Measurements from ENCODE around the gene ARFGEF2. TPM values are rescaled to one million over a fixed set of nuclear protein-coding genes. Genes with fewer than 3 reads are reported as not detected.
"Not testable (repeated sequence)": the region's sequence is repeated elsewhere in the genome, so short reads cannot be mapped to it uniquely, and the experiment has no call there.

The ARFGEF2 gene
- total RNA-seq, 2 donors from 2014 or later: 29.8 to 31.5 TPM

GRCh38 chr20:49034070-49034732 lies 112.7 kb downstream of the ARFGEF2 start:
- ATAC-seq (no peak), DNase-seq (ENCODE audit: low spot score) (no peak)
- no peaks in the 10 kb centered on the region for H3K9me3 Mint-ChIP-seq
- no peaks in the 10 kb centered on the region for H3K27me3 Mint-ChIP-seq
- H3K4me3 Mint-ChIP-seq: no peak overlapping the region
- H3K27ac Mint-ChIP-seq: no peak overlapping the region
- peaks cover 6 to 8% of the 10 kb centered on the region in 2 donors for H3K4me1 Mint-ChIP-seq (ENCODE audit: low read depth in 2 of 2)
- H3K36me3 Mint-ChIP-seq: peaks cover 7% of the 10 kb centered on the region

- peak overlapping the region in 1 of 2 donors; percentile 40 for H3K27ac Mint-ChIP-seq
These were observed 116.5 kb downstream of the ARFGEF2 start for GRCh38 chr20:49037962-49038387.

GRCh38 chr20:49039854-49040253 lies 118.3 kb downstream of the ARFGEF2 start:
- no peaks in the 10 kb centered on the region for H3K9me3 Mint-ChIP-seq
- H3K4me3 Mint-ChIP-seq: no peak overlapping the region
- no peaks in the 10 kb centered on the region for H3K27me3 Mint-ChIP-seq
- ATAC-seq: no peak
- H3K4me1 Mint-ChIP-seq (ENCODE audit: low read depth in 2 of 2): peaks cover 8 to 14% of the 10 kb centered on the region in 2 donors
- no peaks in the 10 kb centered on the region for H3K36me3 Mint-ChIP-seq
- DNase-seq (ENCODE audit: low spot score): no peak
- peak overlapping the region in 1 of 2 donors; percentile 34 for H3K27ac Mint-ChIP-seq

More at GRCh38 chr20:49037962-49038387, 116.5 kb downstream of the ARFGEF2 start:
- ATAC-seq: no peak
- Mint-ChIP-seq H3K27me3 (no peaks in the 10 kb centered on the region), H3K4me1 (ENCODE audit: low read depth in 2 of 2) (peaks cover 8 to 12% of the 10 kb centered on the region in 2 donors), H3K4me3 (no peak overlapping the region), H3K9me3 (no peaks in the 10 kb centered on the region), H3K36me3 (peaks cover 7% of the 10 kb centered on the region)
- no peak for DNase-seq (ENCODE audit: low spot score)

GRCh38 chr20:49043000-49043399 lies 121.5 kb downstream of the ARFGEF2 start:
- Mint-ChIP-seq H3K4me1 (ENCODE audit: low read depth in 2 of 2) (peaks cover 22 to 28% of the 10 kb centered on the region in 2 donors), H3K36me3 (peaks cover 4% of the 10 kb centered on the region), H3K27me3 (no peaks in the 10 kb centered on the region), H3K4me3 (no peak overlapping the region), H3K9me3 (no peaks in the 10 kb centered on the region), H3K27ac (no peak overlapping the region)
- no peak for ATAC-seq
- DNase-seq (ENCODE audit: low spot score): no peak

GRCh38 chr20:49045440-49046086 lies 124.1 kb downstream of the ARFGEF2 start:
- Mint-ChIP-seq H3K27ac (peak overlapping the region; percentile 99), H3K36me3 (peaks cover 11% of the 10 kb centered on the region), H3K27me3 (no peaks in the 10 kb centered on the region), H3K4me3 (peak overlapping the region; percentile 90), H3K4me1 (ENCODE audit: low read depth in 2 of 2) (peaks cover 24 to 25% of the 10 kb centered on the region in 2 donors), H3K9me3 (no peaks in the 10 kb centered on the region)
- ATAC-seq (no peak), DNase-seq (ENCODE audit: low spot score) (no peak)

- H3K27me3 Mint-ChIP-seq: no peaks in the 10 kb centered on the region
- peak within 1 kb of the TSS; percentile 99 for H3K27ac Mint-ChIP-seq
- H3K4me3 Mint-ChIP-seq: peak within 1 kb of the TSS; percentile 90
- H3K36me3 Mint-ChIP-seq: peaks cover 11% of the 10 kb centered on the region
- ATAC-seq: peak; percentile 95 to 96
- DNase-seq (ENCODE audit: low spot score): peak; percentile 95
- no peaks in the 10 kb centered on the region for H3K9me3 Mint-ChIP-seq
- peaks cover 24 to 25% of the 10 kb centered on the region in 2 donors for H3K4me1 Mint-ChIP-seq (ENCODE audit: low read depth in 2 of 2)
These were observed 124.8 kb downstream of the ARFGEF2 start, which contains the start of gene CSE1L for GRCh38 chr20:49046087-49046900. Gene CSE1L (plus strand): TSS chr20:49046312. CDS start chr20:49058464, 12,152 bp downstream.

GRCh38 chr20:49052334-49052733 lies 130.8 kb downstream of the ARFGEF2 start:
- Mint-ChIP-seq H3K27me3 (no peaks in the 10 kb centered on the region), H3K9me3 (no peaks in the 10 kb centered on the region), H3K27ac (peak overlapping the region in 1 of 2 donors; percentile 10), H3K4me1 (ENCODE audit: low read depth in 2 of 2) (peaks cover 27 to 32% of the 10 kb centered on the region in 2 donors), H3K4me3 (peak overlapping the region; percentile 53), H3K36me3 (peaks cover 18% of the 10 kb centered on the region)
- ATAC-seq (no peak), DNase-seq (ENCODE audit: low spot score) (no peak)

GRCh38 chr20:49054056-49054643 lies 132.6 kb downstream of the ARFGEF2 start:
- H3K9me3 Mint-ChIP-seq: no peaks in the 10 kb centered on the region
- ATAC-seq (peak in 1 of 2 donors; percentile 58), DNase-seq (ENCODE audit: low spot score) (no peak)
- H3K27ac Mint-ChIP-seq: no peak overlapping the region
- H3K36me3 Mint-ChIP-seq: peaks cover 8% of the 10 kb centered on the region
- H3K27me3 Mint-ChIP-seq: no peaks in the 10 kb centered on the region
- H3K4me3 Mint-ChIP-seq: no peak overlapping the region
- H3K4me1 Mint-ChIP-seq (ENCODE audit: low read depth in 2 of 2): peaks cover 14 to 20% of the 10 kb centered on the region in 2 donors

GRCh38 chr20:49063279-49063678 lies 141.8 kb downstream of the ARFGEF2 start:
- H3K36me3 Mint-ChIP-seq: no peaks in the 10 kb centered on the region
- ATAC-seq: no peak
- no peaks in the 10 kb centered on the region for H3K4me1 Mint-ChIP-seq (ENCODE audit: low read depth in 2 of 2)
- no peak overlapping the region for H3K4me3 Mint-ChIP-seq
- no peaks in the 10 kb centered on the region for H3K9me3 Mint-ChIP-seq
- no peak overlapping the region for H3K27ac Mint-ChIP-seq
- no peak for DNase-seq (ENCODE audit: low spot score)
- no peaks in the 10 kb centered on the region for H3K27me3 Mint-ChIP-seq

DNA sequence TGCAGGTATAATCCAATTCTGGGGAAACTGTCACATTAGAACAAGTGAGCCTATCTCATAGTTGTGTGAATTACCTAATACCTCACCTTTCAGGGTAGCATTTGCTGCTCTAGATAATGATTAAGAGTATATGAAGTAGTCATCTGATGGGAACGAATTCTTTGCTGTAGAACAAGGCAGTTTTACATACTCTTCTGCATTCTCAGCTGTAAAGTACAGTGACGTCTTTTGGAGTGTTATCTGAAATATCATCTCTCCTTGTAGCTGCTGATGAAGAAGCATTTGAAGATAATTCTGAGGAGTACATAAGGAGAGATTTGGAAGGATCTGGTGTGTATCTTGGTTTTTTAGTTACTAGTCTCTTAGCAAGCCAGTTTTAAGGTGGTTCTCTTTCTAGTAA lies 153.0 kb downstream of the ARFGEF2 start:
- no peaks in the 10 kb centered on the region for H3K9me3 Mint-ChIP-seq
- H3K4me3 Mint-ChIP-seq: no peak overlapping the region
- ATAC-seq (no peak), DNase-seq (ENCODE audit: low spot score) (no peak)
- no peaks in the 10 kb centered on the region for H3K27me3 Mint-ChIP-seq
- no peak overlapping the region for H3K27ac Mint-ChIP-seq
- peaks cover 23% of the 10 kb centered on the region for H3K36me3 Mint-ChIP-seq
- H3K4me1 Mint-ChIP-seq (ENCODE audit: low read depth in 2 of 2): peaks cover 0 to 2% of the 10 kb centered on the region in 2 donors

DNA sequence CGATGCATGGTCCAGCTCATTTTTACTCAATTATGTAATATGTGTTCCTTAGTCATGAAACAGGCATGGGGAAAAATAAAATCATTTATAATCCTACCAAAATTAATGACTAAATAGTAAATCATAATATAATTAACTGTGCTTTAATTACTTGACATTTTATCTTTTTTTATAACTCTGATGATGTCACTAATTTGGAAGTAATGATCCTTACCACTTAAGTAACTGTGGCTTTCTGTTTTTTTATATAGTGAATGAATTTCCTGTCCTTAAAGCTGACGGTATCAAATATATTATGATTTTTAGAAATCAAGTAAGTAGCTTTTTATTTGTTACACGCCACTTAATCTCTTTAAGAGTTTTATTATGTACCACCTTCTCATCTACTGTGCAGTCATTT lies 156.8 kb downstream of the ARFGEF2 start:
- H3K36me3 Mint-ChIP-seq: peaks cover 21% of the 10 kb centered on the region
- H3K27ac Mint-ChIP-seq: no peak overlapping the region
- no peaks in the 10 kb centered on the region for H3K9me3 Mint-ChIP-seq
- no peak for ATAC-seq
- DNase-seq (ENCODE audit: low spot score): no peak
- no peak overlapping the region for H3K4me3 Mint-ChIP-seq
- H3K4me1 Mint-ChIP-seq (ENCODE audit: low read depth in 2 of 2): peaks cover 0 to 2% of the 10 kb centered on the region in 2 donors
- H3K27me3 Mint-ChIP-seq: no peaks in the 10 kb centered on the region

DNA sequence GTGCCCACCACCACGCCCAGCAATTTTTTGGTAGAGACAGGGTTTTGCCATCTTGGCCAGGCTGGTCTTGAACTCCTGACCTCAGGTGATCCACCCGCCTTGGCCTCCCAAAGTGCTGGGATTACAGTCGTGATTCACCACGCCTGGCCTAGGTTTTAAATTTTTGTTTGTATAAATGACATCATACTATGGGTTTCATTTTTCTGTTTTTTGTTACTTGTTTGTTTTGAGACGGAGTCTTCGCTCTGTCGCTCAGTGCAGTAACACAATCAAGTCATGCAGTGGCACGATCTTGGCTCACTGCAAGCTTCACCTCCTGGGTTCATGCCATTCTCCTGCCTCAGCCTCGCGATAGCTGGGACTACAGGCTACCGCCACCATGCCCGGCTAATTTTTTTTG lies 160.8 kb downstream of the ARFGEF2 start:
- not testable (repeated sequence) for DNase-seq (ENCODE audit: low spot score); H3K4me3 Mint-ChIP-seq; H3K4me1 Mint-ChIP-seq (ENCODE audit: low read depth in 2 of 2); ATAC-seq; H3K27ac Mint-ChIP-seq; H3K9me3 Mint-ChIP-seq; H3K27me3 Mint-ChIP-seq
- H3K36me3 Mint-ChIP-seq: peaks cover 28% of the 10 kb centered on the region

Measured in natural killer cell treated with Interleukin-12 subunit alpha and Interleukin-12 subunit beta and Interleukin-15 and Interleukin-18, amount 100 ng/mL, for 72 hours (primary cell).